ENCODE measurements around the gene ARNT2. TPM values are rescaled to one million over a fixed set of nuclear protein-coding genes. Genes with fewer than 3 reads are reported as not detected.

ARNT2 gene
- polyA plus RNA-seq, 2 donors: 0.33 to 0.94 TPM

GRCh38 chr15:80447077-80447476, 42.9 kb downstream of the ARNT2 start:
- H3K27me3 ChIP-seq (ENCODE audit: control insufficient read depth in 1 of 2, insufficient read depth in 2 of 2, low read length in 2 of 2): no peaks in the 10 kb centered on the region
- no peaks in the 10 kb centered on the region for H3K36me3 ChIP-seq (ENCODE audit: control insufficient read depth in 2 of 2, insufficient read depth in 2 of 2, low read length in 1 of 2)
- H3K27ac ChIP-seq (ENCODE audit: low read depth in 2 of 2, low read length in 1 of 2): no peak overlapping the region
- H3K4me3 ChIP-seq (ENCODE audit: low read depth in 1 of 2, low read length in 2 of 2): no peak overlapping the region
- H3K9me3 ChIP-seq (ENCODE audit: control insufficient read depth in 2 of 2, insufficient read depth in 1 of 2, low read depth in 1 of 2, low read length in 1 of 2): peaks cover 0 to 3% of the 10 kb centered on the region in 2 donors
- peaks cover 0 to 3% of the 10 kb centered on the region in 2 donors for H3K4me1 ChIP-seq (ENCODE audit: control insufficient read depth in 2 of 2, insufficient read depth in 2 of 2, low read length in 1 of 2)

DNA sequence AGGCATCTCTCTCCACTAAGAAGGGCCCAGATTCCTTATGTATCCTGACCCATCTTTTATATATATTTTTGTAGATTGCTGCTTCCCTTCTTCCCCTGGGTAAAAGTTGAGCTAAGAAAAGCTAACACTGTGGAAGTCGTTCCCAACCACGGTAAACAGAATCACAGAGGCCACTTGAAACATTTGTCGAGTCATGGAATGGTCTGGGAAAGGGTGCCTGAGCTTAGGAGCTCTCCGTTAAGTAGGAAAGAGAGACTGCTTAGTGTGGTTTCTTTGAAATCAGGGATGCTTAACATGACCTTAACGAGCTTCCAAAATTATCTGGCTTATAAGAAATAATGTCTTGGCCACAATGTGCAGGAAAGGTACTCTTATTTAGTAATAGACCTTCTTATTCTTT, 45.6 kb downstream of the ARNT2 start:
- WGBS, 2 donors: 74 to 75% methylated on average over 5 of the region's 5 CpGs
- peaks cover 0 to 3% of the 10 kb centered on the region in 2 donors for H3K9me3 ChIP-seq (ENCODE audit: control insufficient read depth in 2 of 2, insufficient read depth in 1 of 2, low read depth in 1 of 2, low read length in 1 of 2)
- no peak overlapping the region for H3K4me3 ChIP-seq (ENCODE audit: low read depth in 1 of 2, low read length in 2 of 2)
- H3K4me1 ChIP-seq (ENCODE audit: control insufficient read depth in 2 of 2, insufficient read depth in 2 of 2, low read length in 1 of 2): peaks cover 0 to 3% of the 10 kb centered on the region in 2 donors
- H3K27ac ChIP-seq (ENCODE audit: low read depth in 2 of 2, low read length in 1 of 2): no peak overlapping the region
- H3K36me3 ChIP-seq (ENCODE audit: control insufficient read depth in 2 of 2, insufficient read depth in 2 of 2, low read length in 1 of 2): no peaks in the 10 kb centered on the region
- H3K27me3 ChIP-seq (ENCODE audit: control insufficient read depth in 1 of 2, insufficient read depth in 2 of 2, low read length in 2 of 2): no peaks in the 10 kb centered on the region

DNA sequence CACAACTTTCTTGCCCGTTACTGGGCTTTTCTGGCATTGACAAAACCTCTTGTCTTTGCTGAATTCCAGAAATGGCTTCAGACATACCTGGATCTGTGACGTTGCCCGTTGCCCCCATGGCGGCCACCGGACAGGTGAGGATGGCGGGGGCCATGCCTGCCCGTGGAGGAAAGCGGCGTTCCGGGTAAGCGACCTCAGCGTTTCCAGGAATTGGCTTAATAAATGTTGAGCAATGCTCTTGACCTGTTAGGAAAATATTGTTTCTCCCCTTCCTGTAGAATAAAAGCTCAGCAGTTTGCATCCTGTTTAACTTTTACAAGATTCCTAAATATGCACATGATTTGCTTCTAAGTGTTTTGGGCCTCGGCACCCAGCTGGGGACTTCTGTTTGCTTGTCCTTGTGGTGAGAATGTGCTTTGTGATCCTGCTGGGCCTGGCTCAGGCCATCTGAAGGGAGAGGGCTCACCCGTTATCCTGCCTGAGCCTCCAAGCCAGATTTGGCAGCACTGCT, 46.7 kb downstream of the ARNT2 start:
- no peak overlapping the region for H3K27ac ChIP-seq (ENCODE audit: low read depth in 2 of 2, low read length in 1 of 2)
- H3K4me1 ChIP-seq (ENCODE audit: control insufficient read depth in 2 of 2, insufficient read depth in 2 of 2, low read length in 1 of 2): peaks cover 0 to 3% of the 10 kb centered on the region in 2 donors
- H3K9me3 ChIP-seq (ENCODE audit: control insufficient read depth in 2 of 2, insufficient read depth in 1 of 2, low read depth in 1 of 2, low read length in 1 of 2): no peaks in the 10 kb centered on the region
- no peak overlapping the region for H3K4me3 ChIP-seq (ENCODE audit: low read depth in 1 of 2, low read length in 2 of 2)
- no peaks in the 10 kb centered on the region for H3K36me3 ChIP-seq (ENCODE audit: control insufficient read depth in 2 of 2, insufficient read depth in 2 of 2, low read length in 1 of 2)
- WGBS, 2 donors: 78 to 82% methylated on average over 14 of the region's 14 CpGs
- H3K27me3 ChIP-seq (ENCODE audit: control insufficient read depth in 1 of 2, insufficient read depth in 2 of 2, low read length in 2 of 2): no peaks in the 10 kb centered on the region

- Histone ChIP-seq H3K27ac (ENCODE audit: low read depth in 2 of 2, low read length in 1 of 2) (no peak overlapping the region), H3K27me3 (ENCODE audit: control insufficient read depth in 1 of 2, insufficient read depth in 2 of 2, low read length in 2 of 2) (no peaks in the 10 kb centered on the region), H3K4me3 (ENCODE audit: low read depth in 1 of 2, low read length in 2 of 2) (no peak overlapping the region), H3K4me1 (ENCODE audit: control insufficient read depth in 2 of 2, insufficient read depth in 2 of 2, low read length in 1 of 2) (peaks cover 0 to 3% of the 10 kb centered on the region in 2 donors), H3K36me3 (ENCODE audit: control insufficient read depth in 2 of 2, insufficient read depth in 2 of 2, low read length in 1 of 2) (no peaks in the 10 kb centered on the region), H3K9me3 (ENCODE audit: control insufficient read depth in 2 of 2, insufficient read depth in 1 of 2, low read depth in 1 of 2, low read length in 1 of 2) (no peaks in the 10 kb centered on the region)
- WGBS, 2 donors: 90 to 92% methylated on average over 4 of the region's 4 CpGs
Observed at GRCh38 chr15:80452166-80452565, 48.0 kb downstream of the ARNT2 start.

DNA sequence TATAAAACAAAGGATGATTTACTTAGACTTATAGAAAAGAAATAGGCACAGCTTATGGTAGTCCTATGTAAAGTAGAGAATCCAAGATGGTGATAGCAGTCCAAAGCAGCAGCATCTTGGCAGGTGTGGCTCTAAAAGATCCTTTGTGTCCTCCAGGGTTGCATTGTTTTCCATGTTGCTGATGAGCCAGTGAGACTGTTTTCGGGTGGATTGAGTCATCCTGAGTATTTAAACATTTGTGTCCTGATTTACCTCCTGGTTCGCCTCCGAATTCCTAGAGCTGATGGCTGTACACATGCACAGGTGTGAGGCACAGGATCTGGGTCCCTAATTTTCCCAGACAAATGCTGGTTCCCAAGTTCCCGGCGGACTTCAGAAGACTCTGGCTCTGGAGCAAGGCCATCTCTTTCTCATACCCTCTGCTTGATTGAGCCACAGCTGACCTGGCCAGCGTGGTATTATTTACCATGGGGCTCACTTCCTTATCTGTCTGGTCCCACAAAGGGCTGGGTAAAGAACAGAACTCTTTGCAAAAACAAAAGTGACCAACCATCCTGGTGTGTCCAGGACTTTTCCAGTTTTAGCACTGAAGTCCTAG, 51.0 kb downstream of the ARNT2 start:
- H3K4me1 ChIP-seq (ENCODE audit: control insufficient read depth in 2 of 2, insufficient read depth in 2 of 2, low read length in 1 of 2): peaks cover 0 to 3% of the 10 kb centered on the region in 2 donors
- no peaks in the 10 kb centered on the region for H3K36me3 ChIP-seq (ENCODE audit: control insufficient read depth in 2 of 2, insufficient read depth in 2 of 2, low read length in 1 of 2)
- no peaks in the 10 kb centered on the region for H3K9me3 ChIP-seq (ENCODE audit: control insufficient read depth in 2 of 2, insufficient read depth in 1 of 2, low read depth in 1 of 2, low read length in 1 of 2)
- WGBS, 2 donors: 65 to 68% methylated on average over 6 of the region's 6 CpGs
- H3K27me3 ChIP-seq (ENCODE audit: control insufficient read depth in 1 of 2, insufficient read depth in 2 of 2, low read length in 2 of 2): no peaks in the 10 kb centered on the region
- no peak overlapping the region for H3K27ac ChIP-seq (ENCODE audit: low read depth in 2 of 2, low read length in 1 of 2)
- no peak overlapping the region for H3K4me3 ChIP-seq (ENCODE audit: low read depth in 1 of 2, low read length in 2 of 2)

DNA sequence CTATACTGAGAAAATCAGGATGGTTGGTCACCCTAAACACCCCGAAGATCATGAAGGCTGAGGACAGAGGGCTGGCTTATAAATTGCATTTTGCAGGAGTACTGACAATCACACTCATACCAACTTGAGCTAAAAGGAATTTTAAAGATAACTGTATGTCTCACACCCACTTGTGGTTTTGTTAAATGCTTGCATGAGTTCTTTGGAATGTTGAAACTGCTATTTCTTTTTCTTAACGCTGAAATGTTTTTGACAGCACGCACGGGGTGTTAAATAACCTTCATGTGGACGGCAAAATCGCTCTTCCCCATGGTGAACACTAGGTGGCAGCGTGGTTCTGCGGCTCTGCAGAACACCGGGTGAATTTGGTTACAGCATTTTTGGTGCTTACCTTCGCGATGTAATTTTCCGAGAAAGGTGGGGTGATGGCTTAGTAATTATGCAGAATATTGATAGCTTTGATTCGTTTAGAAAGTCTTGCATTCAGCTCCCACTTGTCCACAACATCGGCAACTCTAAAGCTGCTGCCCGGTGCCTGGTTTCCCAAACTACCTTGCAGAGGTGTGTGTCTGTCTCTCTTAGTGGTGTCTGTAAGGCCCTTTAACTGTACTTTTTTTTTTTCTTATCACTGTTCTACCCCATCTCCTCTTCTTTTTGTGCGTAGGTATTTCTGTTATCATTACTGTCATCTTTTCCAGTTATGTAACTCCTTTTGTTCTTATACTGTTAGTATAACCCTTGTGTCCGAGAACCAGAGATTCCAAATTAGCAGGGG, 51.7 kb downstream of the ARNT2 start:
- 21% methylated on average over 17 of the region's 17 CpGs for WGBS, 2 donors
- Histone ChIP-seq H3K27me3 (ENCODE audit: control insufficient read depth in 1 of 2, insufficient read depth in 2 of 2, low read length in 2 of 2) (no peaks in the 10 kb centered on the region), H3K27ac (ENCODE audit: low read depth in 2 of 2, low read length in 1 of 2) (no peak overlapping the region)

GRCh38 chr15:80456517-80457492, 52.6 kb downstream of the ARNT2 start:
- Histone ChIP-seq H3K36me3 (ENCODE audit: control insufficient read depth in 2 of 2, insufficient read depth in 2 of 2, low read length in 1 of 2) (no peaks in the 10 kb centered on the region), H3K9me3 (ENCODE audit: control insufficient read depth in 2 of 2, insufficient read depth in 1 of 2, low read depth in 1 of 2, low read length in 1 of 2) (no peaks in the 10 kb centered on the region)
- 47 to 50% methylated on average over 4 of the region's 4 CpGs for WGBS, 2 donors

More for the DNA sequence above, 51.7 kb downstream of the ARNT2 start:
- Histone ChIP-seq H3K36me3 (ENCODE audit: control insufficient read depth in 2 of 2, insufficient read depth in 2 of 2, low read length in 1 of 2) (no peaks in the 10 kb centered on the region), H3K4me1 (ENCODE audit: control insufficient read depth in 2 of 2, insufficient read depth in 2 of 2, low read length in 1 of 2) (no peaks in the 10 kb centered on the region), H3K4me3 (ENCODE audit: low read depth in 1 of 2, low read length in 2 of 2) (no peak overlapping the region), H3K9me3 (ENCODE audit: control insufficient read depth in 2 of 2, insufficient read depth in 1 of 2, low read depth in 1 of 2, low read length in 1 of 2) (no peaks in the 10 kb centered on the region)

GRCh38 chr15:80457896-80458295, 53.7 kb downstream of the ARNT2 start:
- H3K27me3 ChIP-seq (ENCODE audit: control insufficient read depth in 1 of 2, insufficient read depth in 2 of 2, low read length in 2 of 2): no peaks in the 10 kb centered on the region
- H3K4me3 ChIP-seq (ENCODE audit: low read depth in 1 of 2, low read length in 2 of 2): no peak overlapping the region
- H3K4me1 ChIP-seq (ENCODE audit: control insufficient read depth in 2 of 2, insufficient read depth in 2 of 2, low read length in 1 of 2): no peaks in the 10 kb centered on the region
- no peaks in the 10 kb centered on the region for H3K36me3 ChIP-seq (ENCODE audit: control insufficient read depth in 2 of 2, insufficient read depth in 2 of 2, low read length in 1 of 2)
- H3K9me3 ChIP-seq (ENCODE audit: control insufficient read depth in 2 of 2, insufficient read depth in 1 of 2, low read depth in 1 of 2, low read length in 1 of 2): no peaks in the 10 kb centered on the region
- 77 to 89% methylated on average over 3 of the region's 3 CpGs for WGBS, 2 donors
- H3K27ac ChIP-seq (ENCODE audit: low read depth in 2 of 2, low read length in 1 of 2): no peak overlapping the region

More at GRCh38 chr15:80456517-80457492, 52.6 kb downstream of the ARNT2 start:
- Histone ChIP-seq H3K27ac (ENCODE audit: low read depth in 2 of 2, low read length in 1 of 2) (no peak overlapping the region), H3K27me3 (ENCODE audit: control insufficient read depth in 1 of 2, insufficient read depth in 2 of 2, low read length in 2 of 2) (no peaks in the 10 kb centered on the region), H3K4me3 (ENCODE audit: low read depth in 1 of 2, low read length in 2 of 2) (no peak overlapping the region), H3K4me1 (ENCODE audit: control insufficient read depth in 2 of 2, insufficient read depth in 2 of 2, low read length in 1 of 2) (no peaks in the 10 kb centered on the region)

DNA sequence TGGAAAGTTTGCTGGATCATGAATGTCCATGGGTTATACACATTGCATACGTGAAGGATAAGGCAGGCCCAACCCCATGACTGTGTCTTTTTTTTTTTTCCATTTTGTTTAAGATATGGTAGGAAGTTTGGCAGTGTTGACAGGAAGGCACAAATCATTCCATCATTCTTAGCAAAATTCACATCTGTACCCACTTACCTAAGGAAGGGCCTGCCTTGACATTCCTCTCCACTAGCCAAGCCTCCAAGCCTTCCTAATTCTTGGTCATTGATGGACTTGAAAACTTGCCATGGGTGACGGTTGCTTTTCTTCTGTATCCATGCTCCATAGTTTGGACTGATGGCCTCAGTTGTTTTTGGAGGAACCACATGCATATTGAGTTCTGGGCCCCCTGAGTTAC, 54.4 kb downstream of the ARNT2 start:
- no peak overlapping the region for H3K4me3 ChIP-seq (ENCODE audit: low read depth in 1 of 2, low read length in 2 of 2)
- no peaks in the 10 kb centered on the region for H3K9me3 ChIP-seq (ENCODE audit: control insufficient read depth in 2 of 2, insufficient read depth in 1 of 2, low read depth in 1 of 2, low read length in 1 of 2)
- H3K4me1 ChIP-seq (ENCODE audit: control insufficient read depth in 2 of 2, insufficient read depth in 2 of 2, low read length in 1 of 2): no peaks in the 10 kb centered on the region
- H3K27ac ChIP-seq (ENCODE audit: low read depth in 2 of 2, low read length in 1 of 2): no peak overlapping the region
- WGBS, 2 donors: 81 to 92% methylated on average over 2 of the region's 2 CpGs
- no peaks in the 10 kb centered on the region for H3K27me3 ChIP-seq (ENCODE audit: control insufficient read depth in 1 of 2, insufficient read depth in 2 of 2, low read length in 2 of 2)
- H3K36me3 ChIP-seq (ENCODE audit: control insufficient read depth in 2 of 2, insufficient read depth in 2 of 2, low read length in 1 of 2): no peaks in the 10 kb centered on the region
